ENCODE data around the gene HLA-DRB1.

Gene HLA-DRB1

GRCh38 chr6:32621372-32621771, 31.7 kb upstream of the HLA-DRB1 start:
- TF ChIP-seq CTCF (IDR thresholded peaks at IDR 0.05; ENCODE audit: low read depth, low read length), result no peak
- no peak for DNase-seq (ENCODE audit: low read depth, low spot score)
- no peak overlapping the region for H3K4me3 ChIP-seq (ENCODE audit: low read depth, low read length)
- in situ Hi-C loops (cut with HindIII; ENCODE audit: low sequenced_read_pairs), result no loop called here

GRCh38 chr6:32617751-32618150, 28.1 kb upstream of the HLA-DRB1 start:
- in situ Hi-C loops (cut with HindIII; ENCODE audit: low sequenced_read_pairs), result no loop called here
- no peak for DNase-seq (ENCODE audit: low read depth, low spot score)
- TF ChIP-seq CTCF (IDR thresholded peaks at IDR 0.05; ENCODE audit: low read depth, low read length), result no peak
- no peak overlapping the region for H3K4me3 ChIP-seq (ENCODE audit: low read depth, low read length)

GRCh38 chr6:32615885-32616532, 26.4 kb upstream of the HLA-DRB1 start:
- in situ Hi-C loops (cut with HindIII; ENCODE audit: low sequenced_read_pairs), result no loop called here
- H3K4me3 ChIP-seq (ENCODE audit: low read depth, low read length), result no peak overlapping the region
- no peak for DNase-seq (ENCODE audit: low read depth, low spot score)
- TF ChIP-seq CTCF (IDR thresholded peaks at IDR 0.05; ENCODE audit: low read depth, low read length), result no peak

GRCh38 chr6:32614366-32615081, 24.9 kb upstream of the HLA-DRB1 start:
- TF ChIP-seq CTCF (IDR thresholded peaks at IDR 0.05; ENCODE audit: low read depth, low read length), result no peak
- in situ Hi-C loops (cut with HindIII; ENCODE audit: low sequenced_read_pairs), result no loop called here
- DNase-seq (ENCODE audit: low read depth, low spot score), result no peak
- H3K4me3 ChIP-seq (ENCODE audit: low read depth, low read length), result no peak overlapping the region

GRCh38 chr6:32613475-32613874, 23.8 kb upstream of the HLA-DRB1 start:
- in situ Hi-C loops (cut with HindIII; ENCODE audit: low sequenced_read_pairs), result no loop called here
- DNase-seq (ENCODE audit: low read depth, low spot score), result no peak
- no peak overlapping the region for H3K4me3 ChIP-seq (ENCODE audit: low read depth, low read length)
- TF ChIP-seq CTCF (IDR thresholded peaks at IDR 0.05; ENCODE audit: low read depth, low read length), result no peak

GRCh38 chr6:32610682-32611296, 21.1 kb upstream of the HLA-DRB1 start:
- in situ Hi-C loops (cut with HindIII; ENCODE audit: low sequenced_read_pairs), result no loop called here
- no peak for DNase-seq (ENCODE audit: low read depth, low spot score)
- H3K4me3 ChIP-seq (ENCODE audit: low read depth, low read length), result no peak overlapping the region
- TF ChIP-seq CTCF (IDR thresholded peaks at IDR 0.05; ENCODE audit: low read depth, low read length), result no peak

All from astrocyte of the spinal cord (primary cell).